NCI-H146 treated with DMSO at 0.1 percent for 48 hours (cell line): Measurements from ENCODE around the gene NOL3.
A peak's percentile ranks its signal among the peaks of the same experiment; 100 is the strongest.
"Not testable (repeated sequence)": the region's sequence is repeated elsewhere in the genome, so short reads cannot be mapped to it uniquely, and the experiment has no call there.

Experiments
- DNase-seq: peaks from one replicate; lab custom pipeline; 2025; ENCODE audit not compliant: unreplicated experiment; lab: John Stamatoyannopoulos, UW

The NOL3 gene

GRCh38 chr16:67170168-67170948, at the start of gene NOL3:
NOL3 (plus strand) TSS chr16:67170538.
- DNase-seq, result peak; percentile 69

- not testable (repeated sequence) for DNase-seq
Observed at GRCh38 chr16:67122799-67123198, 47.5 kb upstream of the NOL3 start.

GRCh38 chr16:67128417-67128816, 41.9 kb upstream of the NOL3 start:
- DNase-seq, result no peak

- no peak for DNase-seq
Observed at GRCh38 chr16:67128887-67129286, 41.5 kb upstream of the NOL3 start.

GRCh38 chr16:67129422-67129821, 40.9 kb upstream of the NOL3 start:
- no peak for DNase-seq

GRCh38 chr16:67137605-67138004, 32.7 kb upstream of the NOL3 start:
- DNase-seq, result no peak

- DNase-seq, result no peak
Observed at GRCh38 chr16:67141391-67141790, 28.9 kb upstream of the NOL3 start.

GRCh38 chr16:67142342-67142741, 28.0 kb upstream of the NOL3 start:
- no peak for DNase-seq

GRCh38 chr16:67144943-67145342, 25.4 kb upstream of the NOL3 start:
- no peak for DNase-seq

GRCh38 chr16:67145746-67146145, 24.6 kb upstream of the NOL3 start:
- no peak for DNase-seq

- no peak for DNase-seq
Observed at GRCh38 chr16:67146523-67147357, 23.6 kb upstream of the NOL3 start.

GRCh38 chr16:67147437-67148140, 22.7 kb upstream of the NOL3 start:
- no peak for DNase-seq

GRCh38 chr16:67148221-67148620, 22.1 kb upstream of the NOL3 start:
- DNase-seq, result no peak

GRCh38 chr16:67148656-67149275, 21.6 kb upstream of the NOL3 start:
- DNase-seq, result no peak

- DNase-seq, result no peak
Observed at GRCh38 chr16:67149276-67150046, 20.9 kb upstream of the NOL3 start.

GRCh38 chr16:67150047-67150832, 20.1 kb upstream of the NOL3 start:
- DNase-seq, result no peak

GRCh38 chr16:67150833-67151396, 19.4 kb upstream of the NOL3 start, which contains the start of gene B3GNT9:
B3GNT9 (minus strand) TSS chr16:67150998; CDS start chr16:67150485, 513 bp downstream.
- DNase-seq, result no peak

GRCh38 chr16:67151431-67152097, 18.8 kb upstream of the NOL3 start:
- DNase-seq, result no peak
